ENCODE measurements around the gene ISLR.

ISLR gene

GRCh38 chr15:74209997-74210671 lies 36.6 kb downstream of the ISLR start:
- no peak for DNase-seq (ENCODE audit: extremely low spot score)
- ChIA-PET POLR2A (no interaction called here), CTCF (interaction anchor here (0.7 to 3.2 kb wide), 4 partner anchors 8 to 20 kb away, joined by 3 to 10 read pairs (median 3); partner anchors contain the start of gene STRA6)
- TF ChIP-seq CTCF (IDR thresholded peaks at IDR 0.05; ENCODE audit: control extremely low read depth, extremely low read depth, low read depth, missing control alignments): no peak

GRCh38 chr15:74210729-74211128 lies 37.2 kb downstream of the ISLR start:
- no peak for TF ChIP-seq CTCF (IDR thresholded peaks at IDR 0.05; ENCODE audit: control extremely low read depth, extremely low read depth, low read depth, missing control alignments)
- CTCF ChIA-PET: interaction anchor here (0.7 to 3.2 kb wide), 4 partner anchors 8 to 20 kb away, joined by 3 to 10 read pairs (median 3); partner anchors contain the start of gene STRA6
- DNase-seq (ENCODE audit: extremely low spot score): no peak
- POLR2A ChIA-PET: no interaction called here

GRCh38 chr15:74211656-74212055 lies 38.1 kb downstream of the ISLR start:
- no peak for TF ChIP-seq CTCF (IDR thresholded peaks at IDR 0.05; ENCODE audit: control extremely low read depth, extremely low read depth, low read depth, missing control alignments)

GRCh38 chr15:74212494-74212893 lies 39.0 kb downstream of the ISLR start:
- POLR2A ChIA-PET: no interaction called here
- CTCF ChIA-PET: interaction anchor here (1.2 to 3.2 kb wide), 4 partner anchors 13 to 164 kb away, joined by 3 to 10 read pairs (median 4); no protein-coding TSS in a partner anchor
- DNase-seq (ENCODE audit: extremely low spot score): peak; percentile 50
- no peak for TF ChIP-seq CTCF (IDR thresholded peaks at IDR 0.05; ENCODE audit: control extremely low read depth, extremely low read depth, low read depth, missing control alignments)

More at GRCh38 chr15:74211656-74212055, 38.1 kb downstream of the ISLR start:
- ChIA-PET POLR2A (no interaction called here), CTCF (interaction anchor here (1.2 to 3.2 kb wide), 4 partner anchors 12 to 163 kb away, joined by 3 to 10 read pairs (median 4); no protein-coding TSS in a partner anchor)
- DNase-seq (ENCODE audit: extremely low spot score): no peak

GRCh38 chr15:74213858-74214284 lies 40.4 kb downstream of the ISLR start:
- ChIA-PET CTCF (no interaction called here), POLR2A (interaction anchor here (0.5 to 0.7 kb wide), 2 partner anchors 16 to 51 kb away, joined by 3 read pairs; no protein-coding TSS in a partner anchor)
- DNase-seq (ENCODE audit: extremely low spot score): no peak
- TF ChIP-seq CTCF (IDR thresholded peaks at IDR 0.05; ENCODE audit: control extremely low read depth, extremely low read depth, low read depth, missing control alignments): no peak

GRCh38 chr15:74214324-74215021 lies 41.0 kb downstream of the ISLR start:
- CTCF ChIA-PET: no interaction called here
- DNase-seq (ENCODE audit: extremely low spot score): no peak
- POLR2A ChIA-PET: no interaction called here
- no peak for TF ChIP-seq CTCF (IDR thresholded peaks at IDR 0.05; ENCODE audit: control extremely low read depth, extremely low read depth, low read depth, missing control alignments)

Data from GM10248 (cell line).